ENCODE results near the gene DCST2.

Gene DCST2

DNA sequence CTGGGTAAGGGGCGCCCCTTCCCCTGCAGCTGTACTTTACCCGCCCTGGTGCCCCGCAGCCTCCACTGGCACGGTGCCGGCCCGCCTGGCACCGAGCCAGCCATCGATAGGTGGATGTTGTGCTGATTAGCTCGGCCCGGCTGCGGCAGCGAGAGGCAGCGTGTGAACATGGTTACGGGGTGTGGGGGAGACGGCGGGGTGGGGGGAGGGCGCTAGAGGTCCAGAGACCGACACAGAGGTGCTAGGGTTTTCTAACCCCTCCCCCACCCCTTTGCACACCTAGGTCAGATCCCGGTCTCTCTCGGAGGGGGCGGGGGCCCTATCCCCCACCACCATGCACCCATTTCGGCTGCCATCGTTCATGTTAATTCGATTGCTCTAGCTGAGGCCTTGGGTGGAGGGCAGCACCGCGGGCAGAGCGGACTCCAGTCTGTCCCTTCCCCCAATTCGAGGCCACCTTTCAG is 36.6 kb upstream of the DCST2 start:
- peak in 10 of 56 donors; percentile 13 to 57 (median 34) for DNase-seq

- DNase-seq, result peak in 11 of 56 donors; percentile 6 to 57 (median 29)
Measured at GRCh38 chr1:155069551-155070157, 36.1 kb upstream of the DCST2 start.

- no peak for DNase-seq
Measured at GRCh38 chr1:155068599-155068998, 35.0 kb upstream of the DCST2 start.

DNA sequence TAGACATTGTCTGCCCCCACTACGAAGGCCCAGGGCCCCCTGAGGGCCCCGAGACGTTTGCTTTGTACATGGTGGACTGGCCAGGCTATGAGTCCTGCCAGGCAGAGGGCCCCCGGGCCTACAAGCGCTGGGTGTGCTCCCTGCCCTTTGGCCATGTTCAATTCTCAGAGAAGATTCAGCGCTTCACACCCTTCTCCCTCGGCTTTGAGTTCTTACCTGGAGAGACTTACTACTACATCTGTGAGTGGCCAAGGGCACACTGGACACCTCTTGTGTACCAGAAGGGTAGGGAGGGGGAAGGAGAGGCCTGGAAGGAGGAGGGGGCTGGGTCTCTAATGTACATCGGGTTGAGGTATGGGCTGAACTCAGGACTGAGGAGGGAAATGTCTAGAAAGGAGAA is 33.2 kb upstream of the DCST2 start:
- no peak for DNase-seq

DNA sequence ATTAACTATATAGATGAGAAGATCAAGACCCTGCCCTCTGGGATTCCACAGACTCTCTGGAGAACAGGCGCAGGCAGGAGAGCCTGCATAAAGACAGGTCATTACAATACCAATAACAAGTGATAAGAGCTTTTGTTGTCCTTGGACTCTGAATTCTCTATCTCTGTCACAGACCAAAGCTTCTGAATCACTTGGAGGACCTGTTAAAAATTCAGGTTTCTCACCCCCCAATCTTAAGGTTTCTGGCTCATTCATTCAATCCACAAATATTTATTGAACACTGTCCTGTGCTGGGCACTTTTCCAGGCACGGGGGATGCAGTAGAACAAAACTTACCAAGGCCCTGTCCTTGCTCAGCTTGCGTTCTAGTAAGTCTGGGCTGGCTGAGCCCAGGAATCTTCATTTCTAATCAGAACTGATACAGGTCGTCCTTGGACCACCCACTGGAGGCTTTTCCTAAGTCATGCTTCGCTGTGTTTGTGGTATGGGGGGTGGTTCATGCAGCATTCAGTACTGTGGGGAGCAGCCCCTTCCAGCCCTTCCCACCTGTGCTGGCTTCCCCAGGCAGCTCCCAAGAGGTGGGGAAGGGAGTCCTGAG is 31.4 kb upstream of the DCST2 start:
- DNase-seq, result no peak

DNA sequence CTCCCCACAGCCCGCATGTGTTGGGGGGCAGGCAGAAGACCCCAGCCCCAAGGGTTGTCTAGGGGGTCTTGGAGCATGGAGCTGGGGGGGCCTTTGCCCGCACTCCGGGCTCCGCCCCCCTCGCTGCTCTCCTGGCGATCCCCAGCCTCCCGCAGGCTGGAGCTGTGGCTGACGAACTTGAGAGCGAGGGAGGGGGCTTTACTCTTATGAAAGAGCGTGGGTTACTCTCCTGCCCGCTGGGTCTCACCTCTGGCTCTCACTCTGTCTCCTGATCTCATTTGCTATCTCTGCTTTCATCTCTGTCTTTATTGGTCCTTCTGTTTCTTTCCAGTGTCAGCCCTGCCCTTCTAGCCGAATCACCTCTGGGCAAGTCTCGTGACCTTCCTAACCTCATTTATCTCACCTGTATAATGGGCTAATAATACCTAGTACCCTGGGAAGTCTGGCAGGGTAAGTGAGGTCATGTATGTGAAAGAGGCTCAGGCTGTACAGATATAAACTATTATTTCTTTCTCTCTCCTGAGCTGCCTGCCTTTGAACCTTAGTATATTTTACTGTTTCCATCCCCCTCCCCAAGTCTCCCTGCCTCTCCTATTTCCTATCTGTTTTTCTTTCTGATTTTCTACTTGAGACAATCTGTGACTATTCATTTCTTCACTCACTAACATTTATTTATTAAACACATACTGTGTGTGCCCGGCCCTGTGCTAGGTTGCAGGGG is 30.7 kb upstream of the DCST2 start:
- no peak for DNase-seq

DNA sequence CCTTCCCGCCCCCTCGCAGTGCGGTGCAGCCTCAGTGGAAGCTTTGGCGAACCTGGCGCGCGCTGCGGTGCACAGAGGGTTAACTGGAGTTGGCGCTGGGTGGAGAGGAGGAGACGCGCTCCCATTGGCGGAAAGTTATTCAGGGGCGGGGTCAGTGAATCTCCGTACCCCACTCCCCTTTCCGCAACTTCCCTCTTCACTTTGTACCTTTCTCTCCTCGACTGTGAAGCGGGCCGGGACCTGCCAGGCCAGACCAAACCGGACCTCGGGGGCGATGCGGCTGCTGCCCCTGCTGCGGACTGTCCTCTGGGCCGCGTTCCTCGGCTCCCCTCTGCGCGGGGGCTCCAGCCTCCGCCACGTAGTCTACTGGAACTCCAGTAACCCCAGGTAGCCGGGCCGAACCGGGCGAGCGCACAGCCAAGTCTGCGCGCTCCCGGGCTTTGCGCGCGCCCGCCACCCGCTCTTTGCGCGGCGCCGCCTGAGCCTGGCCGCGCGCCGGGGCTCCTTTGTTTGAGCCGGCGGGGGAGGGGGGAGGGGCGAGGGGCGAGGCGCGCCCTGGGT is 30.0 kb upstream of the DCST2 start, which contains the start of gene EFNA4:
TSS of gene EFNA4 (plus strand) at position 191 of the 561 bp plus-strand sequence. CDS start at position 275, 84 bp downstream.
- peak in 40 of 56 donors; percentile 13 to 80 (median 45) for DNase-seq

- peak in 7 of 56 donors; percentile 7 to 37 (median 16) for DNase-seq
Measured at GRCh38 chr1:155062702-155063411, 29.3 kb upstream of the DCST2 start.

GRCh38 chr1:155062151-155062686 is 28.6 kb upstream of the DCST2 start:
- DNase-seq, result no peak

- peak in 48 of 56 donors; percentile 25 to 86 (median 56) for DNase-seq
Measured at GRCh38 chr1:155061381-155062150, 28.0 kb upstream of the DCST2 start.

DNA sequence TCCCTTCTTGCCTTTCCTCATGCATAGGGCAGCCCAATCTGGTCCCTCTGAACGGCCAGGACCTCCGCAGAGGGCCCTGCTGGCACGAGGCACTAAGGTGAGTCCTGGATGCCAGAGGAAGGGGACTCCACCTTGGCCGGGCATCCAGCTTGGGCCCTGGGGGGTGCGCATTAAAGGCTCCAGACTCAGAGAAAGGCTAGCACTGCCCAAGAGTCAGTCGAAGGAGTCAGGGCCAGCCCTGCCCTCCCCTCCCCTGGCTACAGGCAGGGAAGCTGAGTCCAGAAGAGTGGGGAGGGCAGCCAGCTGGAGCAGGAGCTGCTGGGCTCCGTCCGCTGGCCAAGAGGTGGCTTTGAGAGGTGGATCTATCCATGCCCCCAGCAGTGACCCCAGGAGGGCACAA is 27.2 kb upstream of the DCST2 start:
- no peak for DNase-seq

DNA sequence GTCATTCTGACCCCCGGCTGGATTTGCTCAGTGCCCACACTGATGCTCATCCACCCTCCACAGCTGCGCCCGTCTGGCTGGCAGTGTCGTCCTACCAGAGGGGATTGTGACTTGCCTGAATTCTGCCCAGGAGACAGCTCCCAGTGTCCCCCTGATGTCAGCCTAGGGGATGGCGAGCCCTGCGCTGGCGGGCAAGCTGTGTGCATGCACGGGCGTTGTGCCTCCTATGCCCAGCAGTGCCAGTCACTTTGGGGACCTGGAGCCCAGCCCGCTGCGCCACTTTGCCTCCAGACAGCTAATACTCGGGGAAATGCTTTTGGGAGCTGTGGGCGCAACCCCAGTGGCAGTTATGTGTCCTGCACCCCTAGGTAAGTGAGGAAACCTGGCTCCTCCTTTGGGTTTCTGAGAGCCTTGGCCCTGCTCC is 24.2 kb upstream of the DCST2 start:
- DNase-seq, result no peak

GRCh38 chr1:155057104-155057503 is 23.5 kb upstream of the DCST2 start:
- no peak for DNase-seq

GRCh38 chr1:155053531-155054105 is 20.0 kb upstream of the DCST2 start:
- DNase-seq, result no peak

- DNase-seq, result peak in 3 of 56 donors; percentile 9 to 14 (median 13)
Measured at GRCh38 chr1:155052439-155053395, 19.1 kb upstream of the DCST2 start.

DNA sequence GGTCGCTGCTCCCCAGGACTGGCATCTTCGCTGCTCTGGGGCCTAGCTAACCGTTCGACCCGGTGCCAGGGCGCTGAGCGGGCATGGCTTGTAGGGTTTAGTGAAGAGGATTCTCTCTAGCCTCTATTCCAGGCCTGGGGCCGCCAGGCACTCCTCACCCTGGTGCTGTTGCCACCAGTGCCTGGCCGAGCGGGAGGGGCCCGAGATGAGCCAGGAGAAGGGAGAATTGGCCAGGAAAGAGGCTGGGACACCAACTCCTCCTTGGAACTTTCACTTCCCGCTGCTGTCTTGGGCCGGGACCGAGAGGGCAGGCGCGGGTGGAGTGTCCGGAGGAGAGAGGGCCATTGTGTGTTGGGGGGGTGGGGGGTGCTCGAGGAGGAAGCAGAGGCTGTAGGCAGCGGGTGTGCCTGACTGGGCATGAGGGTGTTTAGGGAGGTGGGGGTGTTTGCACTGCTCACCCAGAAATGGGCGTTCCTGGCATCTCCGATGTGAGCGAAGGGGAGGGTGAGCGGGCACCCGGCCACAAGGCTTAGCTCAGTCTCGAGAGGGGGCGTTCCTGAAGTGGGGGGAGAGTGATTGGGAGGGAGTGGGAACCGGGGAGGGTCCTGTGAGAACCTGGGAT is 18.3 kb upstream of the DCST2 start:
- peak in 39 of 56 donors; percentile 14 to 68 (median 43) for DNase-seq

DNA sequence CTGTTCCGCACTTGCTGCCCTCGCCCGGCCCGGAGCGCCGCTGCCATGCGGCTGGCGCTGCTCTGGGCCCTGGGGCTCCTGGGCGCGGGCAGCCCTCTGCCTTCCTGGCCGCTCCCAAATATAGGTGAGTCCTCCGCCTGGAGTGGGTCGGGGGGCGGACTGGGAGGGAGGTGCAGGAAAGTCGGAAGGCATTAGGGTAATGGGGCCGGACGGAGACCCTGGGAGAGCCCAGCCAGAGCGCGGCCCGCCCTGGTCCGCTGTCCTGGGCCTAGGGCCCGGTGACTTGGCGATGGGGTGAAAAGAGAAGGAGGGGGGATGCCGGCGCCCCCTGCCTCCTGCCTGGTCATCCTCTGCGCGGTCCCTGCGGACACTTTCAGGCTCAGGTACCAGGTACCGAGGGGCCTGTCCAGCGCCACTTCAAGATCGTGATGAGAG is 17.8 kb upstream of the DCST2 start:
- peak in 7 of 56 donors; percentile 27 to 61 (median 53) for DNase-seq

Data from nucleus accumbens (tissue), 56 donors.